ENCODE data around the gene PGP. TPM values are rescaled to one million over a fixed set of nuclear protein-coding genes. Genes with fewer than 3 reads are reported as not detected.

The PGP gene
- total and polyA plus RNA-seq, 2 of the 4 experiments (the other 2 are of a cell fraction), result 4.1 to 9.4 TPM

GRCh38 chr16:2184962-2185361, 29.7 kb downstream of the PGP start:
- BruUV-seq (replicated peaks), result no TSS peak
- H3K4me3 ChIP-seq (ENCODE audit: insufficient read depth, low read depth, low read length), result no peak overlapping the region
- no peak overlapping the region for H2BK5ac ChIP-seq (ENCODE audit: low read depth, low read length, poor library complexity, severe bottlenecking)
- H2AFZ ChIP-seq (replicated peaks; ENCODE audit: low read length, poor library complexity), result no peak overlapping the region
- no peak overlapping the region for H3K27ac ChIP-seq (ENCODE audit: insufficient read depth, low read length)
- POLR2A ChIA-PET (ENCODE audit: unreplicated experiment), result no interaction called here
- no peak overlapping the region for H4K5ac ChIP-seq (ENCODE audit: low read depth, low read length)
- no peak overlapping the region for H2BK20ac ChIP-seq (ENCODE audit: low read depth, low read length)
- 90% methylated on average over 16 of the region's 20 CpGs; no CpG with 5 or more reads in 1 of the 2 experiments for WGBS, 2 experiments (ENCODE audit: extremely low coverage in 2 of 2, insufficient read length in 1 of 2)
- in situ Hi-C loops (cut with MboI; ENCODE audit: low sequenced_read_pairs) (no loop called here), dilution Hi-C loops (cut with HindIII; ENCODE audit: low sequenced_read_pairs, unreplicated experiment) (no loop called here), intact Hi-C loops (cut with micrococcal nuclease) (no loop called here)
- no peak overlapping the region for H2AK5ac ChIP-seq (ENCODE audit: low read depth, low read length)
- H3K27me3 ChIP-seq (ENCODE audit: control insufficient read depth, insufficient read depth, low read length), result no peaks in the 10 kb centered on the region; the same call in 1 of the 2 replicates
- H3K9ac ChIP-seq (ENCODE audit: low read depth, low read length), result no peak overlapping the region
- no peak overlapping the region for H4K91ac ChIP-seq (ENCODE audit: insufficient read depth, low read depth, low read length)
- H3K4me2 ChIP-seq (ENCODE audit: low read depth, low read length), result no peak overlapping the region
- ATAC-seq (ENCODE audit: low read depth) (no peak), DNase-seq (no peak)
- no peak overlapping the region for H2BK15ac ChIP-seq (ENCODE audit: low read depth, low read length)
- CTCF ChIA-PET, result no interaction called here
- TF ChIP-seq CEBPB (IDR thresholded peaks at IDR 0.05; ENCODE audit: low read depth, low read length) (no peak), NFE2L2 (IDR thresholded peaks at IDR 0.05; ENCODE audit: low read depth, low read length) (no peak), MXI1 (IDR thresholded peaks at IDR 0.05; ENCODE audit: borderline replicate concordance, low read depth, low read length) (no peak), RCOR1 (IDR thresholded peaks at IDR 0.05; ENCODE audit: insufficient replicate concordance, low read length) (no peak), MAZ (IDR thresholded peaks at IDR 0.05; ENCODE audit: borderline replicate concordance, low read depth, low read length) (no peak), RFX5 (IDR thresholded peaks at IDR 0.05; ENCODE audit: low read depth, low read length) (no peak), CHD1 (IDR thresholded peaks at IDR 0.05; ENCODE audit: low read depth, low read length) (no peak), RAD21 (IDR thresholded peaks at IDR 0.05; ENCODE audit: low read length) (no peak), FOS (IDR thresholded peaks at IDR 0.05; ENCODE audit: low read depth, low read length) (no peak), MAFK (IDR thresholded peaks at IDR 0.05; ENCODE audit: low read depth, low read length) (no peak), BHLHE40 (IDR thresholded peaks at IDR 0.05; ENCODE audit: low read depth, low read length) (no peak), SMC3 (IDR thresholded peaks at IDR 0.05; ENCODE audit: low read depth, low read length) (no peak), POLR2A (IDR thresholded peaks at IDR 0.05; ENCODE audit: low read depth, low read length) (no peak)
- TF ChIP-seq, protein P1, sequence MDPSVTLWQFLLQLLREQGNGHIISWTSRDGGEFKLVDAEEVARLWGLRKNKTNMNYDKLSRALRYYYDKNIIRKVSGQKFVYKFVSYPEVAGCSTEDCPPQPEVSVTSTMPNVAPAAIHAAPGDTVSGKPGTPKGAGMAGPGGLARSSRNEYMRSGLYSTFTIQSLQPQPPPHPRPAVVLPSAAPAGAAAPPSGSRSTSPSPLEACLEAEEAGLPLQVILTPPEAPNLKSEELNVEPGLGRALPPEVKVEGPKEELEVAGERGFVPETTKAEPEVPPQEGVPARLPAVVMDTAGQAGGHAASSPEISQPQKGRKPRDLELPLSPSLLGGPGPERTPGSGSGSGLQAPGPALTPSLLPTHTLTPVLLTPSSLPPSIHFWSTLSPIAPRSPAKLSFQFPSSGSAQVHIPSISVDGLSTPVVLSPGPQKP (IDR thresholded peaks at IDR 0.05; ENCODE audit: borderline replicate concordance, low read depth, low read length), result no peak
- TF ChIP-seq, protein P2, sequence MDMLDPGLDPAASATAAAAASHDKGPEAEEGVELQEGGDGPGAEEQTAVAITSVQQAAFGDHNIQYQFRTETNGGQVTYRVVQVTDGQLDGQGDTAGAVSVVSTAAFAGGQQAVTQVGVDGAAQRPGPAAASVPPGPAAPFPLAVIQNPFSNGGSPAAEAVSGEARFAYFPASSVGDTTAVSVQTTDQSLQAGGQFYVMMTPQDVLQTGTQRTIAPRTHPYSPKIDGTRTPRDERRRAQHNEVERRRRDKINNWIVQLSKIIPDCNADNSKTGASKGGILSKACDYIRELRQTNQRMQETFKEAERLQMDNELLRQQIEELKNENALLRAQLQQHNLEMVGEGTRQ (IDR thresholded peaks at IDR 0.05; ENCODE audit: low read depth, low read length), result no peak
- TF ChIP-seq, protein P3, sequence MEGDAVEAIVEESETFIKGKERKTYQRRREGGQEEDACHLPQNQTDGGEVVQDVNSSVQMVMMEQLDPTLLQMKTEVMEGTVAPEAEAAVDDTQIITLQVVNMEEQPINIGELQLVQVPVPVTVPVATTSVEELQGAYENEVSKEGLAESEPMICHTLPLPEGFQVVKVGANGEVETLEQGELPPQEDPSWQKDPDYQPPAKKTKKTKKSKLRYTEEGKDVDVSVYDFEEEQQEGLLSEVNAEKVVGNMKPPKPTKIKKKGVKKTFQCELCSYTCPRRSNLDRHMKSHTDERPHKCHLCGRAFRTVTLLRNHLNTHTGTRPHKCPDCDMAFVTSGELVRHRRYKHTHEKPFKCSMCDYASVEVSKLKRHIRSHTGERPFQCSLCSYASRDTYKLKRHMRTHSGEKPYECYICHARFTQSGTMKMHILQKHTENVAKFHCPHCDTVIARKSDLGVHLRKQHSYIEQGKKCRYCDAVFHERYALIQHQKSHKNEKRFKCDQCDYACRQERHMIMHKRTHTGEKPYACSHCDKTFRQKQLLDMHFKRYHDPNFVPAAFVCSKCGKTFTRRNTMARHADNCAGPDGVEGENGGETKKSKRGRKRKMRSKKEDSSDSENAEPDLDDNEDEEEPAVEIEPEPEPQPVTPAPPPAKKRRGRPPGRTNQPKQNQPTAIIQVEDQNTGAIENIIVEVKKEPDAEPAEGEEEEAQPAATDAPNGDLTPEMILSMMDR (conservative IDR thresholded peaks at IDR 0.05; ENCODE audit: low read depth, low read length), result no peak
- no peaks in the 10 kb centered on the region for H3K36me3 ChIP-seq (ENCODE audit: control insufficient read depth, insufficient read depth, low read length)
- peaks cover 7% of the 10 kb centered on the region; the same call in 1 of the 2 replicates for H4K20me1 ChIP-seq (ENCODE audit: insufficient read depth, low read length)
- H2BK120ac ChIP-seq (ENCODE audit: low read depth, low read length), result no peak overlapping the region
- H3K4me1 ChIP-seq (ENCODE audit: control insufficient read depth, insufficient read depth, low read length), result no peaks in the 10 kb centered on the region
- H3K23ac ChIP-seq (ENCODE audit: low read depth, low read length), result no peak overlapping the region
- H3K9me3 ChIP-seq (ENCODE audit: control insufficient read depth, insufficient read depth, low read length), result no peaks in the 10 kb centered on the region
- no peak overlapping the region for H3K18ac ChIP-seq (ENCODE audit: low read depth, low read length)
- H3K4ac ChIP-seq (ENCODE audit: low read depth, low read length), result no peak overlapping the region
- H3K79me1 ChIP-seq (ENCODE audit: low read depth in 1 of 2, low read length in 2 of 2), result no peaks in the 10 kb centered on the region
- H3K56ac ChIP-seq (ENCODE audit: extremely low read depth, insufficient read depth, low read length), result no peak overlapping the region
- H3K9me1 ChIP-seq (ENCODE audit: insufficient read depth, low read length), result peaks cover 3% of the 10 kb centered on the region; the same call in 1 of the 2 replicates
- H4K8ac ChIP-seq (ENCODE audit: low read depth in 2 of 2, low read length in 2 of 2), result no peak overlapping the region
- no peak overlapping the region for H3K14ac ChIP-seq (replicated peaks; ENCODE audit: low read depth, low read length)
- H2AK9ac ChIP-seq (replicated peaks; ENCODE audit: low read depth, low read length, poor library complexity), result no peak overlapping the region
